ENCODE measurements around the gene DLGAP1.

- TF ChIP-seq CTCF (conservative IDR thresholded peaks at IDR 0.05 in 1 of 2, IDR thresholded peaks at IDR 0.05 in 1 of 2; ENCODE audit: extremely low read depth in 1 of 2, insufficient read depth in 1 of 2, low read depth in 1 of 2, low read length in 2 of 2), result no peak
- no peak for TF ChIP-seq EZH2 (IDR thresholded peaks at IDR 0.05; ENCODE audit: borderline replicate concordance, low read length)
Measured at GRCh38 chr18:3675994-3676393, 779.1 kb downstream of the DLGAP1 start.
